OCI-M2 (cell line): Measurements from ENCODE around the gene SIRT2.
"Not testable (repeated sequence)": the region's sequence is repeated elsewhere in the genome, so short reads cannot be mapped to it uniquely, and the experiment has no call there.

Source experiments
- DNase-seq: peaks from one replicate; lab custom pipeline; 2025; ENCODE audit not compliant: unreplicated experiment; lab: John Stamatoyannopoulos, UW

The SIRT2 gene

GRCh38 chr19:38830039-38830733 lies 69.2 kb downstream of the SIRT2 start:
- DNase-seq, result no peak

GRCh38 chr19:38829203-38829602 lies 70.2 kb downstream of the SIRT2 start:
- DNase-seq, result not testable (repeated sequence)
